ENCODE data around the gene FREM3. TPM values are rescaled to one million over a fixed set of nuclear protein-coding genes. Genes with fewer than 3 reads are reported as not detected.

The FREM3 gene
- polyA plus RNA-seq, 4 donors, result 0.09 TPM; not detected in 3

GRCh38 chr4:143587703-143588102, 112.8 kb downstream of the FREM3 start:
- no peak for FAIRE-seq

GRCh38 chr4:143586080-143586479, 114.4 kb downstream of the FREM3 start:
- Histone ChIP-seq H3K27me3 (ENCODE audit: control insufficient read depth in 3 of 3, insufficient read depth in 3 of 3, low read length in 3 of 3) (no peaks in the 10 kb centered on the region), H3K4me1 (ENCODE audit: control insufficient read depth in 3 of 3, insufficient read depth in 2 of 3, low read depth in 1 of 3, low read length in 2 of 3) (no peaks in the 10 kb centered on the region), H3K27ac (ENCODE audit: low read depth in 1 of 3, low read length in 2 of 3) (no peak overlapping the region), H3K36me3 (ENCODE audit: control insufficient read depth in 3 of 3, insufficient read depth in 2 of 3, low read depth in 1 of 3, low read length in 3 of 3) (no peaks in the 10 kb centered on the region), H3K9me3 (ENCODE audit: control insufficient read depth in 2 of 2, insufficient read depth in 1 of 2, low read depth in 1 of 2, low read length in 1 of 2) (peaks cover 0 to 5% of the 10 kb centered on the region in 2 donors), H3K4me3 (ENCODE audit: low read depth in 1 of 3, low read length in 3 of 3) (no peak overlapping the region)
- FAIRE-seq, result no peak
- DNase-seq, result no peak

More at GRCh38 chr4:143587703-143588102, 112.8 kb downstream of the FREM3 start:
- Histone ChIP-seq H3K27ac (ENCODE audit: low read depth in 1 of 3, low read length in 2 of 3) (no peak overlapping the region), H3K36me3 (ENCODE audit: control insufficient read depth in 3 of 3, insufficient read depth in 2 of 3, low read depth in 1 of 3, low read length in 3 of 3) (no peaks in the 10 kb centered on the region), H3K4me1 (ENCODE audit: control insufficient read depth in 3 of 3, insufficient read depth in 2 of 3, low read depth in 1 of 3, low read length in 2 of 3) (no peaks in the 10 kb centered on the region), H3K27me3 (ENCODE audit: control insufficient read depth in 3 of 3, insufficient read depth in 3 of 3, low read length in 3 of 3) (no peaks in the 10 kb centered on the region), H3K9me3 (ENCODE audit: control insufficient read depth in 2 of 2, insufficient read depth in 1 of 2, low read depth in 1 of 2, low read length in 1 of 2) (peaks cover 0 to 5% of the 10 kb centered on the region in 2 donors), H3K4me3 (ENCODE audit: low read depth in 1 of 3, low read length in 3 of 3) (no peak overlapping the region)
- DNase-seq, result no peak

GRCh38 chr4:143585548-143585947, 114.9 kb downstream of the FREM3 start:
- Histone ChIP-seq H3K9me3 (ENCODE audit: control insufficient read depth in 2 of 2, insufficient read depth in 1 of 2, low read depth in 1 of 2, low read length in 1 of 2) (peaks cover 0 to 5% of the 10 kb centered on the region in 2 donors), H3K27me3 (ENCODE audit: control insufficient read depth in 3 of 3, insufficient read depth in 3 of 3, low read length in 3 of 3) (no peaks in the 10 kb centered on the region), H3K4me3 (ENCODE audit: low read depth in 1 of 3, low read length in 3 of 3) (no peak overlapping the region), H3K27ac (ENCODE audit: low read depth in 1 of 3, low read length in 2 of 3) (peak overlapping the region in 1 of 3 donors; percentile 8), H3K36me3 (ENCODE audit: control insufficient read depth in 3 of 3, insufficient read depth in 2 of 3, low read depth in 1 of 3, low read length in 3 of 3) (no peaks in the 10 kb centered on the region), H3K4me1 (ENCODE audit: control insufficient read depth in 3 of 3, insufficient read depth in 2 of 3, low read depth in 1 of 3, low read length in 2 of 3) (no peaks in the 10 kb centered on the region)
- WGBS, 3 donors, result 81 to 89% (median 86%) methylated on average over 6 of the region's 6 CpGs
- DNase-seq, result no peak
- FAIRE-seq, result no peak

GRCh38 chr4:143581331-143581946, 119.0 kb downstream of the FREM3 start:
- 84 to 93% (median 91%) methylated on average over 3 of the region's 3 CpGs for WGBS, 3 donors
- Histone ChIP-seq H3K4me3 (ENCODE audit: low read depth in 1 of 3, low read length in 3 of 3) (no peak overlapping the region), H3K36me3 (ENCODE audit: control insufficient read depth in 3 of 3, insufficient read depth in 2 of 3, low read depth in 1 of 3, low read length in 3 of 3) (no peaks in the 10 kb centered on the region), H3K9me3 (ENCODE audit: control insufficient read depth in 2 of 2, insufficient read depth in 1 of 2, low read depth in 1 of 2, low read length in 1 of 2) (peaks cover 0 to 3% of the 10 kb centered on the region in 2 donors), H3K4me1 (ENCODE audit: control insufficient read depth in 3 of 3, insufficient read depth in 2 of 3, low read depth in 1 of 3, low read length in 2 of 3) (no peaks in the 10 kb centered on the region), H3K27me3 (ENCODE audit: control insufficient read depth in 3 of 3, insufficient read depth in 3 of 3, low read length in 3 of 3) (no peaks in the 10 kb centered on the region), H3K27ac (ENCODE audit: low read depth in 1 of 3, low read length in 2 of 3) (no peak overlapping the region)
- DNase-seq (no peak), FAIRE-seq (no peak)

- no peak overlapping the region for H3K4me3 ChIP-seq (ENCODE audit: low read depth in 1 of 3, low read length in 3 of 3)
- FAIRE-seq (no peak), DNase-seq (no peak)
- H3K27ac ChIP-seq (ENCODE audit: low read depth in 1 of 3, low read length in 2 of 3), result no peak overlapping the region
- peaks cover 0 to 3% (median 0%) of the 10 kb centered on the region in 3 donors for H3K36me3 ChIP-seq (ENCODE audit: control insufficient read depth in 3 of 3, insufficient read depth in 2 of 3, low read depth in 1 of 3, low read length in 3 of 3)
- no peaks in the 10 kb centered on the region for H3K27me3 ChIP-seq (ENCODE audit: control insufficient read depth in 3 of 3, insufficient read depth in 3 of 3, low read length in 3 of 3)
- H3K4me1 ChIP-seq (ENCODE audit: control insufficient read depth in 3 of 3, insufficient read depth in 2 of 3, low read depth in 1 of 3, low read length in 2 of 3), result no peaks in the 10 kb centered on the region
- no peaks in the 10 kb centered on the region for H3K9me3 ChIP-seq (ENCODE audit: control insufficient read depth in 2 of 2, insufficient read depth in 1 of 2, low read depth in 1 of 2, low read length in 1 of 2)
Observed at GRCh38 chr4:143575331-143575730, 125.1 kb downstream of the FREM3 start.

GRCh38 chr4:143564472-143564871, 136.0 kb downstream of the FREM3 start:
- Histone ChIP-seq H3K4me3 (ENCODE audit: low read depth in 1 of 3, low read length in 3 of 3) (no peak overlapping the region), H3K4me1 (ENCODE audit: control insufficient read depth in 3 of 3, insufficient read depth in 2 of 3, low read depth in 1 of 3, low read length in 2 of 3) (peaks cover 0 to 5% (median 0%) of the 10 kb centered on the region in 3 donors), H3K9me3 (ENCODE audit: control insufficient read depth in 2 of 2, insufficient read depth in 1 of 2, low read depth in 1 of 2, low read length in 1 of 2) (no peaks in the 10 kb centered on the region), H3K27ac (ENCODE audit: low read depth in 1 of 3, low read length in 2 of 3) (no peak overlapping the region), H3K36me3 (ENCODE audit: control insufficient read depth in 3 of 3, insufficient read depth in 2 of 3, low read depth in 1 of 3, low read length in 3 of 3) (no peaks in the 10 kb centered on the region), H3K27me3 (ENCODE audit: control insufficient read depth in 3 of 3, insufficient read depth in 3 of 3, low read length in 3 of 3) (peaks cover 0 to 4% (median 0%) of the 10 kb centered on the region in 3 donors)
- 79 to 86% (median 83%) methylated on average over 2 of the region's 2 CpGs for WGBS, 3 donors
- FAIRE-seq (no peak), DNase-seq (no peak)

- WGBS, 3 donors, result 35 to 60% (median 42%) methylated on average over 14 to 17 of the region's 17 CpGs
- H3K36me3 ChIP-seq (ENCODE audit: control insufficient read depth in 3 of 3, insufficient read depth in 2 of 3, low read depth in 1 of 3, low read length in 3 of 3), result no peaks in the 10 kb centered on the region
- H3K9me3 ChIP-seq (ENCODE audit: control insufficient read depth in 2 of 2, insufficient read depth in 1 of 2, low read depth in 1 of 2, low read length in 1 of 2), result no peaks in the 10 kb centered on the region
- H3K4me3 ChIP-seq (ENCODE audit: low read depth in 1 of 3, low read length in 3 of 3), result peak overlapping the region; percentile 42 to 63 (median 53)
- peaks cover 0 to 4% (median 0%) of the 10 kb centered on the region in 3 donors for H3K27me3 ChIP-seq (ENCODE audit: control insufficient read depth in 3 of 3, insufficient read depth in 3 of 3, low read length in 3 of 3)
- FAIRE-seq (no peak), DNase-seq (no peak)
- peaks cover 0 to 11% (median 0%) of the 10 kb centered on the region in 3 donors for H3K4me1 ChIP-seq (ENCODE audit: control insufficient read depth in 3 of 3, insufficient read depth in 2 of 3, low read depth in 1 of 3, low read length in 2 of 3)
- H3K27ac ChIP-seq (ENCODE audit: low read depth in 1 of 3, low read length in 2 of 3), result peak overlapping the region in 2 of 3 donors; percentile 29 to 46
Observed at GRCh38 chr4:143559757-143560147, 140.7 kb downstream of the FREM3 start.

- no peak for FAIRE-seq
- H3K9me3 ChIP-seq (ENCODE audit: control insufficient read depth in 2 of 2, insufficient read depth in 1 of 2, low read depth in 1 of 2, low read length in 1 of 2), result no peaks in the 10 kb centered on the region
- H3K27me3 ChIP-seq (ENCODE audit: control insufficient read depth in 3 of 3, insufficient read depth in 3 of 3, low read length in 3 of 3), result peaks cover 0 to 4% (median 0%) of the 10 kb centered on the region in 3 donors
- peaks cover 0 to 11% (median 0%) of the 10 kb centered on the region in 3 donors for H3K4me1 ChIP-seq (ENCODE audit: control insufficient read depth in 3 of 3, insufficient read depth in 2 of 3, low read depth in 1 of 3, low read length in 2 of 3)
- H3K4me3 ChIP-seq (ENCODE audit: low read depth in 1 of 3, low read length in 3 of 3), result peak overlapping the region; percentile 42 to 63 (median 53)
- no peaks in the 10 kb centered on the region for H3K36me3 ChIP-seq (ENCODE audit: control insufficient read depth in 3 of 3, insufficient read depth in 2 of 3, low read depth in 1 of 3, low read length in 3 of 3)
- H3K27ac ChIP-seq (ENCODE audit: low read depth in 1 of 3, low read length in 2 of 3), result peak overlapping the region; percentile 12 to 68 (median 46)
- WGBS, 3 donors, result 1 to 3% (median 2%) methylated on average over 56 to 57 of the region's 57 CpGs
- peak; percentile 86 to 89 for DNase-seq
Observed at GRCh38 chr4:143558823-143559756, 141.4 kb downstream of the FREM3 start.
